ENCODE results near the gene TSC22D2.

The TSC22D2 gene

DNA sequence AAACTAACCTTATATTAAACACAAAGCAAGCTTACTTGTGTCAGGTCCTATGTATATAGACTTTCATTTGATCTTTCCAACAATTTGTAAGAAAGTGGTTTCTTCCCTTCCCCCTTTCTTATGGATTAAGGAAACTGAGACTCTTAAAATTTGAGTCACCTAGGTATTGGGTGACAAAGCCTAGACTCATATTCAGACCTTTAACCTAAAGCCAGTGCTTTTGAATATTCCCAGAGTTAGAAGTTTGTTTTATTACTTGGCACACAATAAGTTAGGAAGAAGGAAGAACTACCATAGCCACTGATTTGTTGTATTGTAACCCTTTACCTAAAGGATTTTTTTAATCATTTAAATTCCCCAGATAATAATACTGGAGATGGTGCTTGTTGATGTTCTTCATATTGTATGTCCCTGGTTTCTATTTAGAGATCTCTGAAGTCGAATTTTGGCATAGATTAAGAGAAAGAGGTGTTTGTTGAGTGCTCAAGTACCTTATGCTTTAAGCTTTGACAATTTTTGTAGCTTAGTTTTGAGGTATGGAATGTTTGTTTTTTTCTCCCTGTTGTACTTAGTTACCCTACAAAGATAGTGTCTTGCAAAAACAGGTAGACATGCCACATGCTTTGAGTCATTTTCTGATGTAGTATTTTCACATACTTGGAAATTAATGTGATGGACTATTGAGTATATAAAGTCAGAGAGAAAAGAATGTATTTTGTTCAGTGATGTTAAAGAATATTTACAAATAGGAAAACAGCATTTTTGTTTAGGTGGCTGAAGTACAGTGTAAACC is 11.2 kb downstream of the TSC22D2 start:
- FAIRE-seq (no peak), DNase-seq (ENCODE audit: insufficient read length) (no peak)
- TF ChIP-seq TAF1 (IDR thresholded peaks at IDR 0.05; ENCODE audit: borderline replicate concordance, low read depth, low read length): no peak
- TF ChIP-seq POLR2AphosphoS5 (IDR thresholded peaks at IDR 0.05; ENCODE audit: low read depth, low read length): no peak
- TF ChIP-seq POLR2A (IDR thresholded peaks at IDR 0.05; ENCODE audit: low read depth, low read length): no peak

DNA sequence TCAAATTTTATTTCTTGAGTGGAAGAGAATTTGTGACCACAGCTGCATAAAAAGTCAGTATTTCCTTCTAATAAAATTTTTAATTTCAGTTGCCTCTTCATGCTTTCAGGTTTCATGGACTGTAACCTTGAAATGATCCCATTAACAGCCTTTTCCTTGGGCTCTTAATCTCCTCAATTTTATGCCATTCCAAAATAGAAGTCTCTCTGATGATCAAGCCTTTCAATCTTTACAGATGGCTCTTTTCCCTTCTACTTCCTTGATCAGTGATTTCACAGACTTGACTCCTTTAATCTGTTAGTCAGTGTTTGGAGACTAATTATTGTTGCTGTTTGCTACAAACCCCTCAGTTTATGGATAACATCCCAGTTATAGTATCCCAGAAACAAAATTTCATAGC is 11.9 kb downstream of the TSC22D2 start:
- DNase-seq (ENCODE audit: insufficient read length): no peak
- FAIRE-seq: no peak
- no peak for TF ChIP-seq POLR2AphosphoS5 (IDR thresholded peaks at IDR 0.05; ENCODE audit: low read depth, low read length)
- no peak for TF ChIP-seq POLR2A (IDR thresholded peaks at IDR 0.05; ENCODE audit: low read depth, low read length)
- no peak for TF ChIP-seq TAF1 (IDR thresholded peaks at IDR 0.05; ENCODE audit: borderline replicate concordance, low read depth, low read length)

DNA sequence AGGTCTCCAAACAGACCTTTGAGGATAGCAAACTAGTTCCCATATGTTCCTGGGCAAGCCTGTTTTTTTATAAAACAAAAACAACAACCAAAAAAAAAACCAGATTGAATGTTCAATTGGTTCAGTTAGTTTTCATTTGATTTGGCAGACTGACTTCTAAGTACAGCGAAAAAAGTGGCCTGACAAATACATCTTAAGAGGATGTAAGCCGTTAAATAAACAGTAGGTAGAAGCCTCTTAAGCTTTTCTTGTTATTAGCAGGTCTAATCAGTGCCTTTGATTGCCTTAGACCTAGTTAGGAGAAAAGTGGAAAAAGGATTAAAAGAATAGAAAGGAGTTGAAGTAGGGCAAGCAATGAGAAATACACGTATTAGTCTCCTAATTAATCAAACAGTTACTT is 13.2 kb downstream of the TSC22D2 start:
- TF ChIP-seq POLR2AphosphoS5 (IDR thresholded peaks at IDR 0.05; ENCODE audit: low read depth, low read length): no peak
- no peak for TF ChIP-seq POLR2A (IDR thresholded peaks at IDR 0.05; ENCODE audit: low read depth, low read length)
- TF ChIP-seq TAF1 (IDR thresholded peaks at IDR 0.05; ENCODE audit: borderline replicate concordance, low read depth, low read length): no peak

GRCh38 chr3:150421799-150422548 is 13.9 kb downstream of the TSC22D2 start:
- TF ChIP-seq TAF1 (IDR thresholded peaks at IDR 0.05; ENCODE audit: borderline replicate concordance, low read depth, low read length): no peak
- TF ChIP-seq POLR2A (IDR thresholded peaks at IDR 0.05; ENCODE audit: low read depth, low read length): no peak
- TF ChIP-seq POLR2AphosphoS5 (IDR thresholded peaks at IDR 0.05; ENCODE audit: low read depth, low read length): no peak
- no peak for DNase-seq (ENCODE audit: insufficient read length)
- peak; percentile 80 for FAIRE-seq

More for the DNA sequence above, 13.2 kb downstream of the TSC22D2 start:
- FAIRE-seq (no peak), DNase-seq (ENCODE audit: insufficient read length) (no peak)

DNA sequence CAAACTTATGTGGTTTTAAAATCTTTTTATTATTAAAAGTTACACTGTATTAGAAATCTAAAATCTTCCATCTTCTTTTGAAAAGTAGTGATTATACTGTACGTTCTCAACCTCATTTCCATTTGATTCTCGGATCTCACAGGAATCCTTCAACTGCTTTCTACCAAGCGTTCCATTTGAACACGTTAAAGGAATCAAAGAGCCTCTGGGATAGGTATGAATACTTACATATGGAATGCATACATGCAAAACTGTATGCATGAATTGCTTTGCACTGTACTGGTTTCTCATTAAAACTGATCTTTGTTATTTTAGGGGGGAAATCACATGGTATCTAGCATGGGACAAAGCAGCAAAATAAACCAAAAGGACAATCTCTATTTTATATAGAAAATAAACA is 14.8 kb downstream of the TSC22D2 start:
- TF ChIP-seq POLR2AphosphoS5 (IDR thresholded peaks at IDR 0.05; ENCODE audit: low read depth, low read length) (no peak), POLR2A (IDR thresholded peaks at IDR 0.05; ENCODE audit: low read depth, low read length) (no peak), TAF1 (IDR thresholded peaks at IDR 0.05; ENCODE audit: borderline replicate concordance, low read depth, low read length) (no peak)
- DNase-seq (ENCODE audit: insufficient read length) (no peak), FAIRE-seq (no peak)

DNA sequence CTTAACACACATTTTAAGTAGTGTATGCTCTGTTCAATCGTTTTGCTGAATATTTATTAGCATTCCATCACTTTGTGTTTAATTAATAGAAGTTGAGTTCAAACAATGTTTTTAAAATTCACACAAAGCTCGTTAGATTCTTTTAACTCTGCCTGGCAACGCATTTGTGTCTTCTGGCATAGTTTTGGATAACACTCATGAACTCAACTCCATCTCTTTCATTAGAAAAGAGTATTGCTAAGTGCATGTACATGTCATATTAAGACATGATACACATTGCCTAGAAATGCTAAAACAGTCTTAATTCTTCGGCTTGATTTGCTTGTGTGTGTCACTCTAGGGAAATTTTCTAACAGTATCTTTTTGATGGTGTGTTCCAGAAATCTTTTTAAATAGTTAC is 15.7 kb downstream of the TSC22D2 start:
- no peak for DNase-seq (ENCODE audit: insufficient read length)
- no peak for FAIRE-seq
- TF ChIP-seq POLR2AphosphoS5 (IDR thresholded peaks at IDR 0.05; ENCODE audit: low read depth, low read length): no peak
- TF ChIP-seq POLR2A (IDR thresholded peaks at IDR 0.05; ENCODE audit: low read depth, low read length): no peak
- no peak for TF ChIP-seq TAF1 (IDR thresholded peaks at IDR 0.05; ENCODE audit: borderline replicate concordance, low read depth, low read length)

- no peak for TF ChIP-seq TAF1 (IDR thresholded peaks at IDR 0.05; ENCODE audit: borderline replicate concordance, low read depth, low read length)
- DNase-seq (ENCODE audit: insufficient read length) (no peak), FAIRE-seq (no peak)
These were observed 18.2 kb downstream of the TSC22D2 start for GRCh38 chr3:150426292-150426691.

DNA sequence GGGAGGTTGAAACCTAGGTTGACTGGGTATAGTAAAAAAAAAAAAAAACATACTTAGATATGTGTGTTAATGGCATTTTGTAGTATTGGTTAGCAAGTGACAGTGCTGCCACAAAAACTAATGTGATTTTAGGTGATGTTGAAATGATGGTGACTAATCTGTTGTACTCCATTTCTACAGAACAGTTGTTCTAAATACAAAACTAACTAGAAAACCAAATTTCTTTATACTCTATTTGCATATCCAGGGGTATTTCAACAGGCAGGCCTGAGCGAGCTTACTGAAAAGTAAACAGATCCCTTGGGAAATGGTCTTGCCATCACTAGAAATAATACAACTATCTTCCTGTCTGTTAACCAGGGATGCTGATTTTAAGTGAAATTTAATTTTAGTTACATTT is 20.5 kb downstream of the TSC22D2 start:
- FAIRE-seq (peak; percentile 42), DNase-seq (ENCODE audit: insufficient read length) (no peak)
- TF ChIP-seq POLR2A (IDR thresholded peaks at IDR 0.05; ENCODE audit: low read depth, low read length) (no peak), TAF1 (IDR thresholded peaks at IDR 0.05; ENCODE audit: borderline replicate concordance, low read depth, low read length) (no peak), POLR2AphosphoS5 (IDR thresholded peaks at IDR 0.05; ENCODE audit: low read depth, low read length) (no peak)

GRCh38 chr3:150429767-150430671 is 21.9 kb downstream of the TSC22D2 start:
- DNase-seq (ENCODE audit: insufficient read length) (no peak), FAIRE-seq (no peak)
- TF ChIP-seq POLR2A (IDR thresholded peaks at IDR 0.05; ENCODE audit: low read depth, low read length) (no peak), POLR2AphosphoS5 (IDR thresholded peaks at IDR 0.05; ENCODE audit: low read depth, low read length) (no peak; the same call in 1 of the 2 replicates), TAF1 (IDR thresholded peaks at IDR 0.05; ENCODE audit: borderline replicate concordance, low read depth, low read length) (no peak)

- no peak for FAIRE-seq
- DNase-seq (ENCODE audit: insufficient read length): no peak
- no peak for TF ChIP-seq TAF1 (IDR thresholded peaks at IDR 0.05; ENCODE audit: borderline replicate concordance, low read depth, low read length)
- no peak for TF ChIP-seq POLR2AphosphoS5 (IDR thresholded peaks at IDR 0.05; ENCODE audit: low read depth, low read length)
- no peak for TF ChIP-seq POLR2A (IDR thresholded peaks at IDR 0.05; ENCODE audit: low read depth, low read length)
These were observed 25.2 kb downstream of the TSC22D2 start for GRCh38 chr3:150433347-150433746.

DNA sequence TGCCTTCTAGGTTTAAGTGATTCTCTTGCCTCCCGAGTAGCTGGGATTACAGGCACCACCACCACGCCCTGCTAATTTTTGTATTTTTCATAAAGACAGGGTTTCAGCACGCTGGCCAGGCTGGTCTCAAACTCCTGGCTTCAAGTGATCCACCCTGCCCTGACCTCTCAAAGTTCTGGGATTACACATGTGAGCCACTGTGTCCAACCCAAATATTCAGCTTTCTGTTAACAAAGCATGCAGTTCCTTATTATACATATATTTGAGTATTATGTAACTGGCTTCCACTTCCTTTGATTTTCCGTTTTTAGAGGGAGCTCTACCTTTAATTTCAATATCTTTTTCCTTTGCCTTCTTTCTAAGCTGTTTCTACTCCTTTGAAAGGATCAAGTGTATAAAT is 26.1 kb downstream of the TSC22D2 start:
- TF ChIP-seq POLR2AphosphoS5 (IDR thresholded peaks at IDR 0.05; ENCODE audit: low read depth, low read length) (no peak), TAF1 (IDR thresholded peaks at IDR 0.05; ENCODE audit: borderline replicate concordance, low read depth, low read length) (no peak), POLR2A (IDR thresholded peaks at IDR 0.05; ENCODE audit: low read depth, low read length) (no peak)
- DNase-seq (ENCODE audit: insufficient read length) (no peak), FAIRE-seq (no peak)

Data from GM12892 (cell line).